Measurements from ENCODE around the gene PLCH1.

DNA sequence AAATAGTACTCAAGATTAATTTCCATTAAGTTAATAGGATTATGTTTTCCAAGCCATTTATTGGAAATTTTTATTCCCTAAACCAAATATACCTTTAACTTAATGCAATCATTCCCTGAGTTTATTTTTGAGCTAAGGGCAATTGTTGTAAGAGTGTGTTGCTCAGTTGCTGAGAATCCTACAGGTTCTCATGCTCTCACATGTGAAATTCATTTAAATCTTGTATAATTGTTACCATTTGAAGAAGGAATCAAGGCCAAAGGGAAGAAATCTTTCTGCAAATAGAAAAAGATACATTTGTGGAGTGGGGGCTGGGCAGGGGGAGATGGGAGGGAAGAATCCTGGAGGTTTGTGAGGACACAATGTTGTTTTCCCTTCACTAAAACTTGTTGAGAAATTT is 248.7 kb downstream of the PLCH1 start:
- TF ChIP-seq, protein P1, sequence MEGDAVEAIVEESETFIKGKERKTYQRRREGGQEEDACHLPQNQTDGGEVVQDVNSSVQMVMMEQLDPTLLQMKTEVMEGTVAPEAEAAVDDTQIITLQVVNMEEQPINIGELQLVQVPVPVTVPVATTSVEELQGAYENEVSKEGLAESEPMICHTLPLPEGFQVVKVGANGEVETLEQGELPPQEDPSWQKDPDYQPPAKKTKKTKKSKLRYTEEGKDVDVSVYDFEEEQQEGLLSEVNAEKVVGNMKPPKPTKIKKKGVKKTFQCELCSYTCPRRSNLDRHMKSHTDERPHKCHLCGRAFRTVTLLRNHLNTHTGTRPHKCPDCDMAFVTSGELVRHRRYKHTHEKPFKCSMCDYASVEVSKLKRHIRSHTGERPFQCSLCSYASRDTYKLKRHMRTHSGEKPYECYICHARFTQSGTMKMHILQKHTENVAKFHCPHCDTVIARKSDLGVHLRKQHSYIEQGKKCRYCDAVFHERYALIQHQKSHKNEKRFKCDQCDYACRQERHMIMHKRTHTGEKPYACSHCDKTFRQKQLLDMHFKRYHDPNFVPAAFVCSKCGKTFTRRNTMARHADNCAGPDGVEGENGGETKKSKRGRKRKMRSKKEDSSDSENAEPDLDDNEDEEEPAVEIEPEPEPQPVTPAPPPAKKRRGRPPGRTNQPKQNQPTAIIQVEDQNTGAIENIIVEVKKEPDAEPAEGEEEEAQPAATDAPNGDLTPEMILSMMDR (IDR thresholded peaks at IDR 0.05; ENCODE audit: low read depth, low read length, poor library complexity, severe bottlenecking) = no peak
- TF ChIP-seq EZH2phosphoT487 (IDR thresholded peaks at IDR 0.05; ENCODE audit: borderline replicate concordance, low read length) = no peak
